WI38 (cell line): ENCODE data around the gene KRTAP19-2.
"Not testable (repeated sequence)": the region's sequence is repeated elsewhere in the genome, so short reads cannot be mapped to it uniquely, and the experiment has no call there.

Experiments
- H3K4me3 ChIP-seq: 2 replicates; pipeline ENCODE4 v1.5.1; 2011; ENCODE audit warnings: low read depth, mild to moderate bottlenecking, control low read depth, low read length
- TF ChIP-seq, protein P1 (sequence below): IDR thresholded peaks from 2 replicates; pipeline ENCODE4 v1.5.1; 2012; ENCODE audit warnings: low read depth, mild to moderate bottlenecking, control low read depth, low read length

Gene KRTAP19-2, protein sequence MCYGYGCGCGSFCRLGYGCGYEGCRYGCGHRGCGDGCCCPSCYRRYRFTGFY

DNA sequence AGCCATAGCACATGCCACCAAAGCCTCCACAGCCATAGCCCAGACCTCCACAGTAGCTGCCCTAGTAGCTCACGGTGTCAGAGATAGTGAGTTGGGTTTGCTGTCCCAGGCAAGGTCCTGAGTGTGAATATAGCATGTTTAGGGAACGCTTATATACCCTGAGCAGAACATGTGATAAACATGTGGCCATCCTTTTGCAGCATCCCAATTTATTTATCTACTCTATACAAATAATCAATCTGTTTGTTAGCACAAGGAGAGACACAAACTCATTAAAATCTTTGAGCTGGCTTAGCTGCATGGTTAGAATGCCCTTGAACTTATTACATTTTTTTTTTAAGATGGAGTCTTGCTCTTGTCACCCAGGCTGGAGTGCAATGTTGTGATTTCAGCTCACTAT lies at the start of gene KRTAP19-2:
TSS of gene KRTAP19-2 (minus strand) at position 101 of the 400 bp plus-strand sequence. CDS start at position 13, 88 bp downstream.
- TF ChIP-seq, protein P1, sequence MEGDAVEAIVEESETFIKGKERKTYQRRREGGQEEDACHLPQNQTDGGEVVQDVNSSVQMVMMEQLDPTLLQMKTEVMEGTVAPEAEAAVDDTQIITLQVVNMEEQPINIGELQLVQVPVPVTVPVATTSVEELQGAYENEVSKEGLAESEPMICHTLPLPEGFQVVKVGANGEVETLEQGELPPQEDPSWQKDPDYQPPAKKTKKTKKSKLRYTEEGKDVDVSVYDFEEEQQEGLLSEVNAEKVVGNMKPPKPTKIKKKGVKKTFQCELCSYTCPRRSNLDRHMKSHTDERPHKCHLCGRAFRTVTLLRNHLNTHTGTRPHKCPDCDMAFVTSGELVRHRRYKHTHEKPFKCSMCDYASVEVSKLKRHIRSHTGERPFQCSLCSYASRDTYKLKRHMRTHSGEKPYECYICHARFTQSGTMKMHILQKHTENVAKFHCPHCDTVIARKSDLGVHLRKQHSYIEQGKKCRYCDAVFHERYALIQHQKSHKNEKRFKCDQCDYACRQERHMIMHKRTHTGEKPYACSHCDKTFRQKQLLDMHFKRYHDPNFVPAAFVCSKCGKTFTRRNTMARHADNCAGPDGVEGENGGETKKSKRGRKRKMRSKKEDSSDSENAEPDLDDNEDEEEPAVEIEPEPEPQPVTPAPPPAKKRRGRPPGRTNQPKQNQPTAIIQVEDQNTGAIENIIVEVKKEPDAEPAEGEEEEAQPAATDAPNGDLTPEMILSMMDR: no peak
- no peak within 1 kb of the TSS for H3K4me3 ChIP-seq

DNA sequence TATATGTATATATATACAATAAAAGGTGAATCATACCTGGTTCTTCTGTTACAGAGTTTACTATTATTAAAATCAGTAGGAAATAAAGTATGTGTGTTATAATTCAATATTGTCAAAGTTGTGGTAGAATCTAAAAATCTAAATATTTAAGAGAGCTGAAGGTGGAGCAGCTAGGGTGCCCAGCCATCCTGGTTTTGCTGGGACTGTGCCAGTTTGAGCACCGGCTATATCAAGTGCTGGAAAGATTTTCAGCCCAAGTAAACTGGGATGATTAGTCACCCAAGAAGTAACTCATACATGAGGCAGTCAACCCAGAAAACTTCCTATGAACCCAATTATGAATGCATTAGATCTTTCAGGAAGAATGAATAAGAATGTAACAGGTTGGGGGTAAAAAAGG lies 31.6 kb upstream of the KRTAP19-2 start:
- no peak overlapping the region for H3K4me3 ChIP-seq
- TF ChIP-seq, protein P1: no peak

DNA sequence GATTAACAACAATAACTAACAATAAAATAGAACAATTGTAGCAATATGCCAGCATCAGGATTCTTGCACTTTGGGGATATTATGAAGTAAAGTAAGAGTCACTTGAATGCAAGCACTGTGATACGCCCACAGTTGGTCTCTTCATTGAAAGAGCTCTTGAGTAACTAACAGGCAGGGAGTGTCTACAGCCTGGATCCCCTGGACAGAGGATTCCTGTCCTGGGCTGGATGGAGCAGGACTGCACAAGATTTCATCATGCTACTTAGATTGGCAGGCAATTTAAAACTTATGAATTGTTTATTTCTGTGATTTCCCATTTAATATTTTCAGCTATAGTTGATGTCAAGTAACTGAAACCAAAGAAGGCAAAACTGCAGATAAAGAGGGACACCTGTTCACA lies 28.4 kb upstream of the KRTAP19-2 start:
- no peak overlapping the region for H3K4me3 ChIP-seq
- TF ChIP-seq, protein P1: no peak

DNA sequence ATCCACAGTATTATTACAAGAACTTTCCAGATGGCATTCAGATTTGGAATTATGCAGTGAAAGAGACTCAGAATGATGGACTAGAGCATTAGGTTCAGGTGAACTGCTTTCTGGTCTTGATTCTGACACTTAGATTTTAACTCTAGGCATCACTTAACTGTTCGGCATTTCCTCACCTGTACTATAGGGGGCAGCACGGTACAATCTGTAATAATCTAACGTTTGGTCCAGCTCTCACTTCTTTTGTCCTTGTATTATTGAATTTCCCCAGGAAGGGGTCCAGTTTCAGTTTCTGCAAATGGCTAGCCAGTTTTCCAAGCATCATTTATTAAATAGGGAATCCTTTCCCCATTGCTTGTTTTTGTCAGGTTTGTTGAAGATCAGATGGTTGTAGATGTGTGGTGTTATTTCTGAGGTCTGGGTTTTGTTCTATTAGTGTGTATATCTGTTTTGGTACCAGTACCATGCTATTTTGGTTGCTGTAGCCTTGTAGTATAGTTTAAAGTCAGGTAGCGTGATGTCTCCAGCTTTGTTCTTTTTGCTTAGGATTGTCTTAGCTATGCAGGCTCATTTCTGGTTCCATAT lies 18.5 kb upstream of the KRTAP19-2 start:
- H3K4me3 ChIP-seq: not testable (repeated sequence)

DNA sequence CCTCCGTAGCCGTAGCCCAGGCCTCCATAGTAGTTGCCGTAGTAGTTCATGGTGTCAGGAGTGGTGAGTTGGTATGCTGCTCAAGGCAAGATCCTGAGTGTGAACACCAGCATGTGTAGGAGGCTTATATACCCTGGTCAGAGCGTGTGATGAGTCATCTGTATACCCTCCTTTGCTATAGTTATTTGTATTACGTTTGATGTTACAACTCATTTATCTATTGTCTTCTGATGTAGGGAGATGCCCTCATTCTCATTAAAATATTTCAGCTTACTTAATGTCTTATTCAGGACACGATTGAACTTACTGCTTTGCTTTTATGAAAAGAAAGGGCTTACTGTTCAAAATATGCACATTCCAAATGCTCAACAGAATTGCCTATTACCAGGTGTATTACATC lies 14.8 kb upstream of the KRTAP19-2 start, which contains the start of gene KRTAP19-5:
TSS of gene KRTAP19-5 (minus strand) at position 101 of the 400 bp plus-strand sequence. CDS start at position 50, 51 bp downstream.
- H3K4me3 ChIP-seq: no peak within 1 kb of the TSS
- TF ChIP-seq, protein P1: no peak

DNA sequence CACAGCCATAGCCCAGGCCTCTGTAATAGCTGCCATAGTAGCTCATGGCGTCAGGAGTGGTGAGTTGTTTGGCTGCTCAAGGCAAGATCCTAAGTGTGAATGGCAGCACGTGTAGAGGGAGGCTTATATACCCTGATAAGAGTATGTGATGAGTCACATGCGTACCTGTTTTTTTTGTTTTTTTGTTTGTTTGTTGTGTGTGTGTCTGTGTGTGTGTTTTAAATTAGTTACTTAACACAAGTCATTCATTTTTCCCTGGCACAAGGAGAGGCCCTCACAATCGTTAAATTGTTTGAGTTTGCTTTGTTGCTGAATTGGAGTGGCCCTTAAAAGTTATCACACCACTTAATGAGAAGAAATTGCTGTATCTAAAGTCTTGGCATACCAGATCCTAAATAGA lies 9.8 kb upstream of the KRTAP19-2 start, which contains the start of gene KRTAP19-4:
TSS of gene KRTAP19-4 (minus strand) at position 101 of the 400 bp plus-strand sequence. CDS start at position 46, 55 bp downstream.
- no peak within 1 kb of the TSS for H3K4me3 ChIP-seq
- TF ChIP-seq, protein P1: no peak

DNA sequence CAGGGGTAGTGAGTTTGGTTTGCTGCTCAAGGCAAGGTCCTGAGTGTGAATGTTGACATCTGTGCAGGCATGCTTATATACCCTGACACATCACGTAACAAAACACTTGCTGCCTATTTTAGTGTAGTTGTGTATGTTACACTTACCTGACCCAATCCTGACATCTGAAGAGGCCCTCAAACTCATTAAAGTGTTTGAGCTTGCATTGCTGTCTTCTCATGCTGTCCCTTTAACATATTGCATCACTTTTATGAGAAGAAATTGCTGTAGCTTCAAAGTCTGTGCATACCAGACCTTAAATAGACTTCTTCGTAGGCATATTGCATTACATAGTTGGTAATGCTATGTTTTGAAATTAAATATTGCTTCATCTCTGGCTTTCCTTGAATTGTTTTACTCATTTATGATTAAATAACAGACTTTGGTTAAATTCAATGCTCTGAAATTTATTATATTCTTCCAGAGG lies 4.8 kb upstream of the KRTAP19-2 start, which contains the start of gene KRTAP19-3:
TSS of gene KRTAP19-3 (minus strand) at position 51 of the 466 bp plus-strand sequence. CDS start 56 bp downstream, outside the sequence.
- H3K4me3 ChIP-seq: no peak within 1 kb of the TSS
- TF ChIP-seq, protein P1: no peak
